Measurements from ENCODE around the gene EPHB3. TPM values are rescaled to one million over a fixed set of nuclear protein-coding genes. Genes with fewer than 3 reads are reported as not detected.
"Not testable (repeated sequence)": the region's sequence is repeated elsewhere in the genome, so short reads cannot be mapped to it uniquely, and the experiment has no call there.

The EPHB3 gene
- polyA plus RNA-seq, 1 donor = 27.6 TPM

- no peak for DNase-seq
Measured at GRCh38 chr3:184598574-184598927, 37.0 kb downstream of the EPHB3 start.

- DNase-seq = no peak
Measured at GRCh38 chr3:184599143-184599542, 37.6 kb downstream of the EPHB3 start.

- no peak for DNase-seq
Measured at GRCh38 chr3:184600685-184601377, 39.2 kb downstream of the EPHB3 start.

GRCh38 chr3:184601576-184602371 is 40.2 kb downstream of the EPHB3 start:
- DNase-seq = no peak

- no peak for DNase-seq
Measured at GRCh38 chr3:184602372-184603150, 41.0 kb downstream of the EPHB3 start.

DNA sequence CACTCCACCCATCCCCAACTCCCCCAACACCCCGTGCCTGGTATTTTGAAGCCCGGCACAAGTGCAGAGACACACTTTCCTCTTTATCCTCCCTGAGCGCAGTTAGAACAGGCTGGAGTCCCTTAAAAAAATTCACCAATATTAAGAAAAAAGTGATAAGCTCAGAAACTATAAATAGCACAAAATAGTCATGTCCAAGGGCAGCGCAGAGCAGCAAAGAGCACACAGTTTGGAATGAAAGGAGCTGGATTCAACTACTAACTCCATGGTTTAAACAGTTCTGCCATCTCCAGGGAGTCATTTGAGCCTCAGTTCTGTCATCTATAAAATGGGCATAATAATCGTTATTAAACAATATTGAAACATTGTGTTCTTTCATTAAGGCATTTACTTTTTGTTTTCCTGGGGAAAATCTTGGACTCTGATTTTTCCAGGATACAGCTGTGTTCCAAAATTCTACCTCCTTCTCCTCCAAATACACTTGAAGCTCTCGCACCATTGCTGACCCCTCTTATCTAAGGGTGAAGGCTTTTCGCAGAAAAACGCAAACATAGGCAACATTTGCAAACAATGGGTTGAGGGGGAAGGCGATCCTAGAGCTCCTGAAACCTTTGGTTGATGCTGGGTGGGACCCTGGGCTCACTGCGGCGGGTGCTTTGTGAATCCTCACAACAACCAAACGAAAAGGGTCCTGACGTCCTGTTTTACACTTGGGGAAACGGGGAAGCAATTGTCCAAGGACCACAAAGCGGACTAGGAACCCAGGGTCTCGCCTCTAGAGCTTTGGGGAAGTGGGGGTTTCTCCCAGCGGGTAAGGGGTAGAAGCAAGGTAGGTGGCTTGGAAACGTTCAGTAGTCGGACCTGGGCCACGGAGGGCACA is 41.8 kb downstream of the EPHB3 start:
- no peak for DNase-seq

- DNase-seq = no peak
Measured at GRCh38 chr3:184604039-184604601, 42.5 kb downstream of the EPHB3 start.

- no peak for DNase-seq
Measured at GRCh38 chr3:184604615-184605290, 43.2 kb downstream of the EPHB3 start.

DNA sequence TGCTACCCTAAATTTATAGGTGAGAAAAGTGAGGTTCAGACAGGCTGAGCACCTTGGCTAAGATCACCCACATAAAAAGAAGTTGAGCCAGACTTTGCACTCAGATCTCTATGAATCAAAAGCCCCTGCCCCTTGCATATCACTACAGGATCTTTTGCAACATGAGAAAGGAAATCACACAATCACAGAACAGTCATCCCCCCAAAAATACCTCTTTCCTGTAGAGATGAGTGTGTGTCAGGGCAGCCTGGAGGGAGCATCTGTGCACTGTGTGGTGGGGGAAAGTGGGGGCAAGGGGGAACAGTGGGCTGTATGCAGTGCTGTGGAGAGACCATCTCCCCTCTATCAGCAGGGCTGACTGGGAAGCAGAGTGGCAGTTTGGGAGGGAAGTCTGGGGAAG is 46.6 kb downstream of the EPHB3 start:
- no peak for DNase-seq

DNA sequence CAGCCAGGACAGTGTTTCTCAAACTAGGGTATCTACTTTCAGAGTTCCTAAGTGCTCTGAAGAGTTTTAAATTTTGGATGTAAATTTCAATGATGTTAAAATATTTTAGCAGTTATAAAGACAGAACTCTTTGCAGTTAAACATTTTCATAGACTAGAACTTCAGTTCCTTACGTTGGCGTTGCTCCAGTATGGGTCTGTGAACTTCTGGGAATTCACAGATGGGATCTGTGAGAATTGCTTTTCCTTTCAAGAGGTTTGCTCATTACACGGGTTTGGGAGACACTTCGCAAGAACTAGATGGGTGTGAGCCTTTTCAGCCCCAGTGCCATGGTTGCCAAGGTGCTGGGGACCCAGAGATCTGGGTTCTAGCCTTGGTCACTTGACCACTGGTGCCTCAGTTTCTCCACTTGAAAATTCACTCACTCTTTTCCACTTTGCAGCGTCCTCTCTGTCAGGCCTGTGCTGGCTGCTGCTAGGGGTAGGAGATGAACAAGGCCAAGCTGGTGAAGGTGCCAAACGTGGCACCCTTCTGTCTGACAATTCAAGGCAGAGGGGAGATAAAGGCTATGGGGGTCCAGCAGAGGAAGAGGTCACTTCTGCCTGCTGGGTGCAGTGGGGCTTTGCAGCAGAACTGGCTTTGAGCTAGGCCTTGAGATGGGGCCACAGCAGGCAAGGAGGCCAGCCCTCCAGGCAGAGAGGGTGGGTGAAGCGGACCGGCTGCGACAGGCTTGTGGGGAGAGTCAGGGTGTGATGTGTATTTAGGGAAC is 48.1 kb downstream of the EPHB3 start:
- DNase-seq = no peak

GRCh38 chr3:184610245-184610871 is 48.8 kb downstream of the EPHB3 start:
- DNase-seq = no peak

DNA sequence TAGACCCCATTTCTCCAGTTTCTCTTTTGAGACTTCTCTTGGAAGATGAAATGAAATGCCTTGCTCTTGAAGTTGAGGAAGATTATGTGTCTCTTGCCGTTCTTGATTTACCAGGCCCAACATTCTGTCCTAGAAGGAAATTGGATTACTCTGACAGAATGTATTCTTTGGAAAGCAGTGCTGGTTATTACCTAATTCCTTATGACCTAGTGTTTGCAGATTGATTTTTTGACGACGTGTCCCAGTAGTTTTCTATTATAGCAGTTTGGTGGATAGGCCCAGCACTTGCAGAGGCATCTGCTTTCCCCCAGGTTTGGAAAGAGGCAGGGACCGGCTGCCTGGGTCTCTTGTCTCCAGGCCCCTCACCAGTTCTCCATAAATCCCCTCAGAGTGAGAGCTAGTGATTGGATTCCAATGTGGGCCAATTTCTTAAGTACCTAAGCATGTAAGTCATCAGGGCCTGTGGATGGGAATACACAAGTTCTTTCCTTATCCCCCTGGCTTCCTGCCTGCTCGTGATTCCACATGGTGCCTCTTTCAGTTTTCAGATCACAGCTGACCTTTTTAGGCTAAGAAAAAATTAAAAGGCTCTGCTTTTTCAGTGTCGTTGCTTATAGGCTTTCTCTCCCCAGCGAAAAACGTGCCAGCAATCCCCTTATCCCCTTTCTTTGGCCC is 50.2 kb downstream of the EPHB3 start:
- no peak for DNase-seq

DNA sequence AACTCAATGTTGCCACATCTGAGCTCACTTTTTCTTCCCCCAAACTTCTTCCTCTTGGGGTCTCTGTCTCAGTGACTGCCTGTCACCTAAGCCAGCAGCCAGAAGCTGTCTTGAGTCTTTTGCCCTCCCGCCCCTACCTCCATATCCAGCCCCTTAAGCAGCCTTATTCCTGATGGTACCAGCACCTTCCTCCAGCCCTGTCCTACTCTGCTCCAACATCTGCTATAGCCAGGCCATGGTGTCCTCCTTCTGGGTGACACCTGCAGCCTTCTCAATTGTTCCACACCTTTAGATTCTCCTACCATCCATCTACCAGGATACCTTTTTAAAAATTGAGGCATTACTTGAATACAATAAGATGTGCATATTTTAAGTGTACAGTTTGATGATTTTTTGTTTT is 53.8 kb downstream of the EPHB3 start:
- DNase-seq = no peak

- DNase-seq = no peak
Measured at GRCh38 chr3:184616436-184616835, 54.9 kb downstream of the EPHB3 start.

DNA sequence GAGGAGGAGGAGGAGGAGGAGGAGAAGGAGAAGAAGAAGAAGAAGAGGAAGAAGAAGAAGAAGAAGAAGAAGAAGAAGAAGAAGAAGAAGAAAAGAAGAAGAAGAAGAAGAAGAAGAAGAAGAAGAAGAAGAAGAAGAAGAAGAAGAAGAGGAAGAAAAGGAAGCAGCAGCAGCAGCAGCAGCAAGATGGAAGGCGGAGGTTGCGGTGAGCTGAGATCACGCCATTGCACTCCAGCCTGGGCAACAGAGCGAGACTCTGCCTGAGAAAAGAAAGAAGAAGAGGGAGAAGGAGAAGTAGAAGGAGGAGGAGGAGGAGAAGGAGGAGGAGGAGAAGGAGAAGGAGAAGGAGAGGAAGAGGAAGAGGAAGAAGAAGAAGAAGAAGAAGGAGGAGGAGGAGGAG is 55.7 kb downstream of the EPHB3 start:
- not testable (repeated sequence) for DNase-seq

DNA sequence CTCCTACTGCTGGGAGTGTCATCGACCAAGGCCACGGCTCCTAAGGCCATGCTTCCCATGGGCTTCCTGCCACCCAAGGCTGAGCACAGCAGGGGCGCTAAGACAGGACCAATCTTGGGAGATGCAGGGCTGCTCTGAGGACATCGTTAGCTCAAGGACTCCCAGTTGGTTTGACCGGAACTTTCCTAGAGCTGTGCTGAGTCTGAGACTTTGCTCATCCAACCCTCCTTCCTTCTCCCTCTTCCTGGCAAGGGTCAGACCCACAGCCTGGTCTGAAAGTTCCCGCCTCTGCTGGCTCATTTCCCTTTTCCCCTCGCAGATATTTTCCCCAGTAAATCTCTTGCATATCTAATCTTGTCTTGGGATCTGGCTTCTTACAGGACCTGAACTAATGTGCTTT is 57.2 kb downstream of the EPHB3 start:
- no peak for DNase-seq

DNA sequence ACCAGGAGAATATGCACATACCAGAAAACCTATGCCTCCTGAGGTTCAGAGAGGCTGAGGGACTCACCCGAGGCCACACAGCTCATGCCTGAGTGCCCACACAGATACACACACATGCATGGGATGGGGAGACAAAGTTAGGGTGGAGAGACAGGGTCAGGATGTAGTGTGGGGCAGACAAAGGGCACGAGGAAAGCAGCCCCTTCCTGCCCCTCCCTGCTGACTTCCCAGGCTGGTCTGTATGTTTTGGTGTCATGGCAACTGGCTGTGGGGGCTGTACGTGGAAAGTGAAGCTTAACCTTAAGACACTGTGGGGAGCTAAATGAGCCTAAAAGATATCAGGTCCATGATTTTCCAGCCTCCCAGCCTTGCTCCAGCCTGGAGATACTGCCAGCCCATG is 57.8 kb downstream of the EPHB3 start:
- DNase-seq = no peak

DNA sequence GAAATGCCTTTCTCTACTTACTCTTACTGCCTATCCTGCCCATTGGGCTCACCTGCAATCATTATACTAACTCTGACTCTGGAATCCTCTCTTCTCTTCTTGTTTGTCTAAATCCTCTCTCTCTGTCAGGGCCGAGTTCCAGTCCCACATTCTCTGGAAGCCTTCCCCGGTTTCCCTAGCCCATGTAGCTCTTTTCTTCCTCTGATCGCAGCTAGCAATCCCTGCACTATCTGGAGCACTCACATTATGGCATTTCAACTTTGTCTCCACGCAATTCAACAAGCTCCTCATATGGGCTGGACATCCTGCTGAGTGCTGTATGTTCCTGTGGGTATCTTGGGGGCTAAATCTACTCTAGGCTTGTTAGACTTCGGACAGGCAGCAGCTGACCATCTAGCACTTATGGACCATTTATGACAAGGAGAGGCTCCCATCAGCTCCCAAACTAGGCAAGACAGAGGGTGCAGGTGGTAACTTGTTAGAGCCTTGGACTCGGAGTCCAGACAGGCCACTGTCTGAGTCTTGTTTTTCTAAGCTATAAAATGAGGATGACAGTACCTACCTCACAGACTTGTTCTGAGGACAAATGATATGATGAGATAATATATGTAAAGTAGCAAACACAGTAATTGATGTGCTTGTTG is 58.3 kb downstream of the EPHB3 start:
- no peak for DNase-seq

All from left kidney (tissue), 2 donors.